Sciatic nerve (tissue), 2 donors: ENCODE results near the gene POU2AF2. TPM values are rescaled to one million over a fixed set of nuclear protein-coding genes. Genes with fewer than 3 reads are reported as not detected.
"Not testable (repeated sequence)": the region's sequence is repeated elsewhere in the genome, so short reads cannot be mapped to it uniquely, and the experiment has no call there.

Source experiments
- ATAC-seq: fragments of 200-7000 bp; cut with Tn5 transposase; one replicate; pipeline ENCODE4 v1.9.1; 2020; ENCODE audit warnings: mild to moderate bottlenecking, moderate library complexity
- DNase-seq: peaks from one replicate; pipeline ENCODE4 v3.0.0-alpha.2; 2020; ENCODE audit warnings: low spot score
- intact Hi-C: fragments of 100-400 bp; cut with DNase I; formaldehyde crosslinking; loops from one replicate; pipeline ENCODE4 v1.14.2; 2022
- total RNA-seq: library from RNA; stranded (reverse); fragmentation: NEBNext Ultra II Directional; extraction: Animal tissue kit (Norgen Biotek cat#: 25700); gene quantifications from one replicate; pipeline ENCODE4 v1.2.1, GENCODE V29; 2021
- donor health status: DM: no; HTN: no; CAD: no.
- donor health status: DM: no; HTN: no; CAD: no.

Gene POU2AF2
- total RNA-seq, result 0.80 TPM

GRCh38 chr11:111245425-111245824 lies at the start of gene POU2AF2:
Gene POU2AF2, plus strand, starts transcription at chr11:111245725. Its CDS starts 129 bp downstream, at chr11:111245854.
- no peak for ATAC-seq
- intact Hi-C loops, result no loop called here
- no peak for DNase-seq

GRCh38 chr11:111200010-111200534 lies 45.5 kb upstream of the POU2AF2 start:
- intact Hi-C loops, result no loop called here
- no peak for ATAC-seq
- no peak for DNase-seq

- intact Hi-C loops, result no loop called here
- DNase-seq (no peak), ATAC-seq (no peak)
These were observed 41.3 kb upstream of the POU2AF2 start for GRCh38 chr11:111204211-111204610.

GRCh38 chr11:111205632-111206385 lies 39.7 kb upstream of the POU2AF2 start:
- intact Hi-C loops, result no loop called here
- DNase-seq, result no peak
- ATAC-seq, result no peak

GRCh38 chr11:111206472-111206871 lies 39.1 kb upstream of the POU2AF2 start:
- ATAC-seq (no peak), DNase-seq (no peak)
- intact Hi-C loops, result no loop called here

GRCh38 chr11:111207213-111207612 lies 38.3 kb upstream of the POU2AF2 start:
- no peak for DNase-seq
- intact Hi-C loops, result no loop called here
- ATAC-seq, result no peak

GRCh38 chr11:111209543-111210355 lies 35.8 kb upstream of the POU2AF2 start:
- intact Hi-C loops, result no loop called here
- no peak for ATAC-seq
- no peak for DNase-seq

GRCh38 chr11:111213256-111213655 lies 32.3 kb upstream of the POU2AF2 start:
- ATAC-seq (no peak), DNase-seq (no peak)
- intact Hi-C loops, result no loop called here

- intact Hi-C loops, result loop anchor here (10.0 kb wide), 1 partner anchor 506 kb away; the partner anchor contains the start of gene ARHGAP20
- DNase-seq, result no peak
- ATAC-seq, result no peak
These were observed 24.8 kb upstream of the POU2AF2 start for GRCh38 chr11:111220721-111221120.

GRCh38 chr11:111221208-111221607 lies 24.3 kb upstream of the POU2AF2 start:
- DNase-seq (no peak), ATAC-seq (no peak)
- intact Hi-C loops, result loop anchor here (10.0 kb wide), 1 partner anchor 506 kb away; the partner anchor contains the start of gene ARHGAP20

- intact Hi-C loops, result loop anchor here (10.0 kb wide), 1 partner anchor 507 kb away; the partner anchor contains the start of gene ARHGAP20
- not testable (repeated sequence) for DNase-seq, ATAC-seq
These were observed 23.6 kb upstream of the POU2AF2 start for GRCh38 chr11:111221936-111222335.

GRCh38 chr11:111222821-111223455 lies 22.6 kb upstream of the POU2AF2 start:
- DNase-seq, ATAC-seq: not testable (repeated sequence)
- intact Hi-C loops, result loop anchor here (10.0 kb wide), 1 partner anchor 508 kb away; the partner anchor contains the start of gene ARHGAP20

- ATAC-seq, result no peak
- intact Hi-C loops, result loop anchor here (10.0 kb wide), 1 partner anchor 511 kb away; the partner anchor contains the start of gene ARHGAP20
- DNase-seq, result no peak
These were observed 19.6 kb upstream of the POU2AF2 start for GRCh38 chr11:111225881-111226280.

- intact Hi-C loops, result loop anchor here (10.0 kb wide), 1 partner anchor 515 kb away; the partner anchor contains the start of gene ARHGAP20
- no peak for ATAC-seq
- no peak for DNase-seq
These were observed 15.9 kb upstream of the POU2AF2 start for GRCh38 chr11:111229604-111230003.

GRCh38 chr11:111230122-111230465 lies 15.4 kb upstream of the POU2AF2 start:
- intact Hi-C loops, result no loop called here
- peak; percentile 63 for ATAC-seq
- no peak for DNase-seq

- DNase-seq (no peak), ATAC-seq (no peak)
- intact Hi-C loops, result no loop called here
These were observed 13.7 kb upstream of the POU2AF2 start for GRCh38 chr11:111231836-111232235.

GRCh38 chr11:111236383-111236782 lies 9.1 kb upstream of the POU2AF2 start:
- intact Hi-C loops, result no loop called here
- ATAC-seq (no peak), DNase-seq (no peak)

- ATAC-seq, result no peak
- intact Hi-C loops, result no loop called here
- no peak for DNase-seq
These were observed 7.6 kb upstream of the POU2AF2 start for GRCh38 chr11:111237926-111238325.

- DNase-seq (no peak), ATAC-seq (no peak)
- intact Hi-C loops, result no loop called here
These were observed 1.4 kb downstream of the POU2AF2 start for GRCh38 chr11:111246956-111247355.
